Keratinocyte (primary cell): Measurements from ENCODE around the gene MYLIP. TPM values are rescaled to one million over a fixed set of nuclear protein-coding genes. Genes with fewer than 3 reads are reported as not detected.
A peak's percentile ranks its signal among the peaks of the same experiment; 100 is the strongest.

Source experiments
- DNase-seq: peaks from one replicate; pipeline ENCODE4 v3.0.0-alpha.2; 2011; ENCODE audit warnings: low read depth, missing footprints, low spot score
- FAIRE-seq: peaks from 2 replicates; lab custom pipeline; 2011; peaks lifted over from hg19 to GRCh38; lab: Jason Lieb, UNC
- H2AFZ ChIP-seq: 2 replicates; pipeline ENCODE4 v1.6.0; 2012; ENCODE audit warnings: low read length, control low read depth, inconsistent platforms; ENCODE audit not compliant: control insufficient read depth
- H3K27ac ChIP-seq: 2 replicates; pipeline ENCODE4 v1.5.1; 2011; ENCODE audit warnings: low read length; ENCODE audit not compliant: control insufficient read depth, insufficient read depth
- H3K27me3 ChIP-seq: 3 replicates; pipeline ENCODE4 v1.6.0; 2011; ENCODE audit warnings: low read length; ENCODE audit not compliant: control insufficient read depth, insufficient read depth; ENCODE audit errors: extremely low read depth
- H3K36me3 ChIP-seq, 2 experiments: 2 replicates in 1 of 2; 3 replicates in 1 of 2; pipeline ENCODE4 v1.5.1; 2011; ENCODE audit warnings: low read length in 2 of 2, mild to moderate bottlenecking in 1 of 2; ENCODE audit not compliant: control insufficient read depth in 2 of 2, insufficient read depth in 2 of 2; ENCODE audit errors: extremely low read depth in 1 of 2
- H3K4me1 ChIP-seq: 3 replicates; pipeline ENCODE4 v1.5.1; 2011; ENCODE audit warnings: low read length; ENCODE audit not compliant: control insufficient read depth, insufficient read depth; ENCODE audit errors: extremely low read depth
- H3K4me2 ChIP-seq: 3 replicates; pipeline ENCODE4 v1.6.0; 2011; ENCODE audit warnings: low read depth, low read length; ENCODE audit not compliant: control insufficient read depth, insufficient read depth; ENCODE audit errors: extremely low read depth
- H3K4me3 ChIP-seq, 3 experiments: fragments of 200-600 bp in 1 of 3; sonication (generic) in 1 of 3; 2 replicates in 2 of 3; 3 replicates in 1 of 3; pipeline ENCODE4 v1.5.1; 2011 to 2016; ENCODE audit warnings: low read length in 3 of 3, mild to moderate bottlenecking in 3 of 3, control low read depth in 2 of 3, inconsistent platforms in 1 of 3, low read depth in 1 of 3, mixed read lengths in 1 of 3, mixed run types in 1 of 3, moderate library complexity in 1 of 3; ENCODE audit not compliant: control insufficient read depth in 2 of 3, insufficient read depth in 2 of 3; ENCODE audit errors: extremely low read depth in 1 of 3
- H3K79me2 ChIP-seq: 2 replicates; pipeline ENCODE4 v1.6.0; 2012; ENCODE audit warnings: low read length; ENCODE audit not compliant: control insufficient read depth, insufficient read depth
- H3K9ac ChIP-seq: 3 replicates; pipeline ENCODE4 v1.6.0; 2011; ENCODE audit warnings: low read length; ENCODE audit not compliant: control insufficient read depth, insufficient read depth; ENCODE audit errors: extremely low read depth
- H3K9me1 ChIP-seq: 3 replicates; pipeline ENCODE4 v1.6.0; 2011; ENCODE audit warnings: low read length; ENCODE audit not compliant: control insufficient read depth, insufficient read depth; ENCODE audit errors: extremely low read depth
- H3K9me3 ChIP-seq: 2 replicates; pipeline ENCODE4 v1.5.1; 2012; ENCODE audit warnings: low read depth, low read length; ENCODE audit not compliant: control insufficient read depth
- H4K20me1 ChIP-seq: 3 replicates; pipeline ENCODE4 v1.6.0; 2011; ENCODE audit warnings: low read length; ENCODE audit not compliant: control insufficient read depth, insufficient read depth; ENCODE audit errors: extremely low read depth
- EZH2 ChIP-seq: IDR thresholded peaks from one replicate; pipeline ENCODE4 v1.6.1; 2012; ENCODE audit warnings: inconsistent platforms, mild to moderate bottlenecking, low read length, moderate library complexity
- dilution Hi-C: fragments of 300-500 bp; cut with MboI; formaldehyde crosslinking; loops from one replicate; pipeline ENCODE4 v1.7.0; 2020; ENCODE audit warnings: low sequenced_read_pairs; ENCODE audit not compliant: extremely low pct_ligation_motif_present
- polyA plus RNA-seq, 5 experiments: library from polyadenylated mRNA; depleted of rRNA in 3 of 5; stranded (reverse) in 3 of 5; stranded (forward) in 1 of 5; unstranded in 1 of 5; fragments of >200 nt; gene quantifications; 1 replicate in 1 of 5; 2 replicates in 3 of 5; 3 replicates in 1 of 5; pipeline versions ENCODE4 v1.2.1 to v1.2.3, GENCODE V29; 2011 to 2012; ENCODE audit warnings: missing spikeins in 2 of 5, low read depth in 1 of 5, low replicate concordance in 1 of 5
- TF ChIP-seq, protein P1 (sequence below), 3 experiments: IDR thresholded peaks in 1 of 3; conservative IDR thresholded peaks in 1 of 3; optimal IDR thresholded peaks in 1 of 3; 2 replicates in 2 of 3; 3 replicates in 1 of 3; pipeline versions ENCODE3 to v1.5.1; 2011; ENCODE audit warnings: low read length in 3 of 3, mild to moderate bottlenecking in 3 of 3, moderate library complexity in 2 of 3, control low read depth in 1 of 3, inconsistent platforms in 1 of 3; ENCODE audit not compliant: insufficient read depth in 2 of 3; ENCODE audit errors: extremely low read depth in 1 of 3

Gene MYLIP
- polyA plus RNA-seq, 1 donor (not counting 4 experiments of a cell fraction or from before 2014, with no cell fraction given): 5.8 TPM

DNA sequence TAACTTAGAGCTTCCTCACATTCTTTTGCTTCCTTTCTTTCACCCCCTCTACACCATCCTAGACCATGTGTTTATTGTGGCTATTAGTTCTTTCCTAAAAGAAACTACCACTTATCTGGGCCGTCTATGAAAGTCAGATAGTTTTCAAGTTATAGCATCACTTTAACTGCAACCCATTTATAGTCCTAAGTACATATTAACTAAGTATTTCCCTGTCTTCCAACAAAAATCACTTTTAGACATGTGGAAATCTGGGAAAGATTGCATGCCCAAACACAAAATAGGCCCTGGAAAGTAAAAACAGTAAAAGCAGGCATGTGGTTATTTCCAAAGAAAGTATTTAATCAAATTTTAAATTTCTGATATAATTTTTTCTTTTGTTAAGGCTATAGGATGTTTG lies 5.5 kb downstream of the MYLIP start:
- no peak overlapping the region for H3K4me2 ChIP-seq
- dilution Hi-C loops: no loop called here
- no peaks in the 10 kb centered on the region for H3K79me2 ChIP-seq

DNA sequence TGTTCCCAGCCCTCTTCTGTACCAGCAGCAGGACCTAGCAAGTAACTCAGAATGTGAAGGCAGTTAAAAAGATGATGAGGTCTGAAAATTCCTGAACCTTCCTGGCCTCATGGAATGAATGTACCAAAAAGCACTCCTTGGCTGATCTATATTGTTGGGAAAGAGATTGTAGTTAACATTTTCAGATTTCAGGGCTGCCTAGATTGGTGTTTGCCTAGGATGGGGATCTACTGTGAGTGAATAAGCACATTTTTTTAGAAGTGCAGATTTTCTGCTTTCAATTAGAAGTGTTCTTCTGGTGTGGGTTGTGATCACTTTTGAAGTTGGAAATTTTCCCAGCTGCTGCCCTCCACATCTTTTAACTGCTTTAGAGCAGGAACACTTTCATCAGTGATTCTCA lies 6.2 kb downstream of the MYLIP start:
- Histone ChIP-seq H3K4me3 (no peak overlapping the region), H4K20me1 (peaks cover 2% of the 10 kb centered on the region), H3K4me1 (peaks cover 24% of the 10 kb centered on the region), H3K27me3 (no peaks in the 10 kb centered on the region), H3K79me2 (no peaks in the 10 kb centered on the region), H3K9me3 (no peaks in the 10 kb centered on the region), H3K36me3 (no peaks in the 10 kb centered on the region), H2AFZ (no peak overlapping the region), H3K4me2 (no peak overlapping the region), H3K9me1 (no peaks in the 10 kb centered on the region), H3K9ac (no peak overlapping the region), H3K27ac (no peak overlapping the region)
- no peak for TF ChIP-seq EZH2
- TF ChIP-seq, protein P1, sequence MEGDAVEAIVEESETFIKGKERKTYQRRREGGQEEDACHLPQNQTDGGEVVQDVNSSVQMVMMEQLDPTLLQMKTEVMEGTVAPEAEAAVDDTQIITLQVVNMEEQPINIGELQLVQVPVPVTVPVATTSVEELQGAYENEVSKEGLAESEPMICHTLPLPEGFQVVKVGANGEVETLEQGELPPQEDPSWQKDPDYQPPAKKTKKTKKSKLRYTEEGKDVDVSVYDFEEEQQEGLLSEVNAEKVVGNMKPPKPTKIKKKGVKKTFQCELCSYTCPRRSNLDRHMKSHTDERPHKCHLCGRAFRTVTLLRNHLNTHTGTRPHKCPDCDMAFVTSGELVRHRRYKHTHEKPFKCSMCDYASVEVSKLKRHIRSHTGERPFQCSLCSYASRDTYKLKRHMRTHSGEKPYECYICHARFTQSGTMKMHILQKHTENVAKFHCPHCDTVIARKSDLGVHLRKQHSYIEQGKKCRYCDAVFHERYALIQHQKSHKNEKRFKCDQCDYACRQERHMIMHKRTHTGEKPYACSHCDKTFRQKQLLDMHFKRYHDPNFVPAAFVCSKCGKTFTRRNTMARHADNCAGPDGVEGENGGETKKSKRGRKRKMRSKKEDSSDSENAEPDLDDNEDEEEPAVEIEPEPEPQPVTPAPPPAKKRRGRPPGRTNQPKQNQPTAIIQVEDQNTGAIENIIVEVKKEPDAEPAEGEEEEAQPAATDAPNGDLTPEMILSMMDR (optimal IDR thresholded peaks at IDR 0.05 in 1 of 3, IDR thresholded peaks at IDR 0.05 in 1 of 3, conservative IDR thresholded peaks at IDR 0.05 in 1 of 3; ENCODE audit: extremely low read depth in 1 of 3, insufficient read depth in 2 of 3, low read length in 3 of 3): no peak
- FAIRE-seq (peak; percentile 20), DNase-seq (no peak)
- dilution Hi-C loops: no loop called here

More for the DNA sequence above, 5.5 kb downstream of the MYLIP start:
- Histone ChIP-seq H3K9ac (no peak overlapping the region), H3K4me3 (no peak overlapping the region), H3K9me1 (no peaks in the 10 kb centered on the region), H2AFZ (no peak overlapping the region), H3K36me3 (no peaks in the 10 kb centered on the region), H4K20me1 (peaks cover 2% of the 10 kb centered on the region), H3K4me1 (peaks cover 29% of the 10 kb centered on the region), H3K9me3 (no peaks in the 10 kb centered on the region), H3K27ac (no peak overlapping the region), H3K27me3 (no peaks in the 10 kb centered on the region)
- DNase-seq (no peak), FAIRE-seq (no peak)
- TF ChIP-seq, protein P1 (optimal IDR thresholded peaks at IDR 0.05 in 1 of 3, IDR thresholded peaks at IDR 0.05 in 1 of 3, conservative IDR thresholded peaks at IDR 0.05 in 1 of 3; ENCODE audit: extremely low read depth in 1 of 3, insufficient read depth in 2 of 3, low read length in 3 of 3): no peak
- no peak for TF ChIP-seq EZH2
